HG03159 (cell line): ENCODE measurements around the gene FN3KRP.
A peak's percentile ranks its signal among the peaks of the same experiment; 100 is the strongest.
"Not testable (repeated sequence)": the region's sequence is repeated elsewhere in the genome, so short reads cannot be mapped to it uniquely, and the experiment has no call there.

Source experiments
- ATAC-seq: cut with Tn5 transposase; IDR thresholded peaks from one replicate; pipeline ENCODE4 v1.9.1; 2021; ENCODE audit warnings: mild to moderate bottlenecking, moderate library complexity; ENCODE audit not compliant: unreplicated experiment

Gene FN3KRP

DNA sequence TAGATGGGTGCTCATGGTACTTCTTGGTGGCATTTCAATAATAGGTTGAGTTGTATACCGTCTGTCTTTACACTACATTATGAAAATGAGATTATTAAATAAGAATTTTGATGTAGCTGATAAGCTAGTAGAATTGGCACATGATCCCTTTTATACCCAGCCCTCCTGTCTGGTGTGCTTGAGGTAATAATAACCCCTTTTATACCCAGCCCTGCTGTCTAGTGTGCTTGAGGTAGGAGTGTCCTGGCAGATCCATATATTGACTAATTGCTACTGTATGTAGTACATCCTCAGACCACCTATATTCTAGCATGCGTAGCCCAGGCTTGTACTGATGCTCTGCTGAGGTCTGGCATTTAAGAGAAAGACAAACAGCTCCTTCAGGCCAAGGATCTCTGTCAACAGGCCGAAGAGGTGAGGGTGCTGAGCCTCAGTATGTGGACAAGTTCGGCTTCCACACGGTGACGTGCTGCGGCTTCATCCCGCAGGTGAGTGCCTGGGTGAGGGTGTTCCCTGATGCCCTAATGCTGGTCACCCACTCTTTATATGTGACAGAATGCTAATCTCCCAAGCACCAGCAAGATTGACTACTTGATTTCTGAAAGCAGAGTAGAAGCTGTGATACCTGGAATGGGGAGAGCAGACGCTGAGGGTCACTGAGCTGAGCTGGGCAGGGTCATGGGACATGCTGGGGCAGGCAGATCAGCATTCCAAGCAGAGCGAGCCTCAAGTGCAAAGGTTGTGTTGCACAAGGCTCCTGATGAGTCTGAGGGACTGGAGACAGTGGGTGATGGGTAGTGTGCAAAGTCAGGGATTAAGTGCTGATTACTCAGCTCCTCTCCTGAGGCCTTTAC, 24.6 kb downstream of the FN3KRP start:
- ATAC-seq = no peak

DNA sequence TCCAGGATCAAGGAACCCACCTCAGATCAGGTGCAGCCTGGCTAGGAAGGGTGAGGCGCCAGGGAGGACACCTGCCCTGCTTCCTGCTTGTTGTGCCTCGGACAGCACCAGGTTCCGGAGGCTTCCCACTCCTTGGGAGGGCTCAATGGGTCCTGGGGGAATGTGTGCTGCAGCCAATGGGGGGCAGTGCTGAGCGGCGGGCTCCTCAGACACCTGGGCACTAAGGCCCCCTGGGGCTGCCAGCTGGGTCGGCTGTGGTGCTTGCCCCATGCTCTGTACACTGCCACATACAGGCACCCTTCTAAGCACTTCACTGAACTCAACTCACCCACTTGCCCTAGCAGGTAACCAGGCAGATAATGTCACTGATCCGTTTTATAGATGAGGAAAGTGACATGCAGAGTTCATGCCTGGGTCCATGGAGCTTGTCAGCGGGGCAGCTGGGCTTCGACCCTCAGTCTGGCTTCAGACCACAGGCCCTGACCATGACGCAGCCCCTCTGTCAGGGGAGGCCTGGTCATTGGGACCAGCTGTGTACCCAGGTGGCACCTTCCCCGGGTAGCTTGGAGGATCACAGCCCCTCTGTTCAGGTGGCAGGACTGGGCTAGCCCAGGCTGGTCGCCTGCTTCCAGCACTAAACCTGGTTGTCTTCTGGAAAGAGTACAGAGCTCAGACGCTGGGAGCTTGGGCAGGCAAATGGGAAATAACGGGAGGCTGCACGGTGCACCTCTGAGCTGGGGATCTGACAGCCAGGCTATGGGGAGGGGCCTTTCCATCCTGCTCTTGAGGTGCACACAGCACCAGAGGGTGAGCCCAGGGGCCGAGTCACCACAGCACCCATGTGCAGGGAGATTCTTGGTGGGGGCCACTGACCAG, 27.1 kb downstream of the FN3KRP start:
- ATAC-seq = no peak

DNA sequence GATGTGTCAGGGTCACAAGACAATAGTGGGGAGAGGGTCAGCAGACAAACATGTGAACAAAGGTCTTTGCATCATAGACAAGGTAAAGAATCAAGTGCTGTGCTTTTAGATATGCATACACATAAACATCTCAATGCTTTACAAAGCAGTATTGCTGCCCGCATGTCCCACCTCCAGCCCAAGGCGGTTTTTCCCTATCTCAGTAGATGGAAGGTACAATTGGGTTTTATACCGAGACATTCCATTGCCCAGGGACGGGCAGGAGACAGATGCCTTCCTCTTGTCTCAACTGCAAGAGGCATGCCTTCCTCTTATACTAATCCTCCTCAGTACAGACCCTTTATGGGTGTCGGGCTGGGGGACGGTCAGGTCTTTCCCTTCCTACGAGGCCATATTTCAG, 28.2 kb downstream of the FN3KRP start:
- ATAC-seq = not testable (repeated sequence)

DNA sequence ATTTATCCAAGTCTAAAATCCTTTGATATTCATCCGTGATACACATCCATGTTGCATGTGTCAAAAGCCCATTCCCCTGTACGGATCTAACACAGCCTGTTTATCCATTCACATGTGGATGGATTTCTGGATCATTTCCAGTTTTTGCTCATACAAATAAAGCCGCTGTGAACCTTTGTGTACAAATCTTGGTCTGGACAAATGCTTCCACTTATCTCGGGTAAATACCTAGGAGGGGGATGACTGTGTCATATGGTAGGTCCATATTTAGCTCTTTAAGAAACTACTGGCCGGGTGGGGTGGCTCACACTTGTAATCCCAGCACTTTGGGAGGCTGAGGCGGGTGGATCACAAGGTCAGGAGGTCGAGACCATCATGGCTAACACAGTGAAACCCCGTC, 29.0 kb downstream of the FN3KRP start:
- ATAC-seq = no peak

DNA sequence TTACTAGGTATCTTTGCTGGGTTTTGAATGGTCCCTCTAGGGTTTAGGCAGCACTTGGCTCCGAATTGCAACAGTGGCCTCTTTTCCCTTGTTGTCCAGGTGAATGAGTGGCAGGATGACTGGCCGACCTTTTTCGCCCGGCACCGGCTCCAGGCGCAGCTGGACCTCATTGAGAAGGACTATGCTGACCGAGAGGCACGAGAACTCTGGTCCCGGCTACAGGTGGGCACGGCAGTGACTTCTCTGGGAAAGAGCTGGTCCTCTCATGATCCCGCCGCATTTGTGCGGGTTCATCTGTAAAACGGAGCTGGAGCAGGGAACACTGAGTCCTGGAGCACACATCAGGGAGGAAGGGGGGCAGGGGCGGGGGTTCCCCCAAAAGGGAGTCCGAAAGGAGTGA, 32.2 kb downstream of the FN3KRP start:
- no peak for ATAC-seq

DNA sequence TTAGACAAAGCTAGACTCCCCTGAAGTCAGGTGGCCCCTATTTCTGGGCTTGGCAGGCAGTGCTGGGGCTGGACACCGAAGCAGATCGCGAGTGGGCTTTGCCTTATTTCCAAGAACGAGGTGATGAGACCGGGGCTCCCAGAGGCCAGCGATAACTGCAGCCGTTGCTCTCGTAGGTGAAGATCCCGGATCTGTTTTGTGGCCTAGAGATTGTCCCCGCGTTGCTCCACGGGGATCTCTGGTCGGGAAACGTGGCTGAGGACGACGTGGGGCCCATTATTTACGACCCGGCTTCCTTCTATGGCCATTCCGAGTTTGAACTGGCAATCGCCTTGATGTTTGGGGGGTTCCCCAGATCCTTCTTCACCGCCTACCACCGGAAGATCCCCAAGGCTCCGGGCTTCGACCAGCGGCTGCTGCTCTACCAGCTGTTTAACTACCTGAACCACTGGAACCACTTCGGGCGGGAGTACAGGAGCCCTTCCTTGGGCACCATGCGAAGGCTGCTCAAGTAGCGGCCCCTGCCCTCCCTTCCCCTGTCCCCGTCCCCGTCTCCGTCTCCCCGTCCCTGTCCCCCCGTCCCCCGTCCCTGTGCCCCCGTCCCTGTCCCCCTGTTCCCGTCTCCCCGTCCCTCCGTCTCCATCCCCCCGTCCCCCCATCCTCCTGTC, 33.9 kb downstream of the FN3KRP start:
- ATAC-seq = no peak

DNA sequence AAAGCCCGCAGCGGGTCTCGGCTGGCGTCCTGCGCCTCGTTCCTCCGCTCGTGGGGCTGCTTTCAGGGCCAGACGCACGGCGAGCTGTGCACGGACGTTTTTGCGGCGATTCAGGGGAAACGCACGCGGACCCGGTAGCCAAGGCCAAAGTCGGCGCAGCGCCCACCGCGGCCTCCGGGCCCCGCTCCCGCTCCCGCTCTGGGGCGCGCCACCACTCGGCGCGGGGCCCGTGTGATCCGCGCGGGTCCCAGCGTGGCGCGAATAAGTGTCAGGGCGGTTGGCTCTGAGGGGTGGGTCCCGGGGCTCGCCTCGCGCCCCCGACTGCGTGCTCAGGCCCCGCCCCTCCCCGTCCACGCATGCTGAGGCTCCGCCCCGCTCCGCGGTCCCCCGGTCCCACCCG, 34.7 kb downstream of the FN3KRP start:
- peak; percentile 14 for ATAC-seq

DNA sequence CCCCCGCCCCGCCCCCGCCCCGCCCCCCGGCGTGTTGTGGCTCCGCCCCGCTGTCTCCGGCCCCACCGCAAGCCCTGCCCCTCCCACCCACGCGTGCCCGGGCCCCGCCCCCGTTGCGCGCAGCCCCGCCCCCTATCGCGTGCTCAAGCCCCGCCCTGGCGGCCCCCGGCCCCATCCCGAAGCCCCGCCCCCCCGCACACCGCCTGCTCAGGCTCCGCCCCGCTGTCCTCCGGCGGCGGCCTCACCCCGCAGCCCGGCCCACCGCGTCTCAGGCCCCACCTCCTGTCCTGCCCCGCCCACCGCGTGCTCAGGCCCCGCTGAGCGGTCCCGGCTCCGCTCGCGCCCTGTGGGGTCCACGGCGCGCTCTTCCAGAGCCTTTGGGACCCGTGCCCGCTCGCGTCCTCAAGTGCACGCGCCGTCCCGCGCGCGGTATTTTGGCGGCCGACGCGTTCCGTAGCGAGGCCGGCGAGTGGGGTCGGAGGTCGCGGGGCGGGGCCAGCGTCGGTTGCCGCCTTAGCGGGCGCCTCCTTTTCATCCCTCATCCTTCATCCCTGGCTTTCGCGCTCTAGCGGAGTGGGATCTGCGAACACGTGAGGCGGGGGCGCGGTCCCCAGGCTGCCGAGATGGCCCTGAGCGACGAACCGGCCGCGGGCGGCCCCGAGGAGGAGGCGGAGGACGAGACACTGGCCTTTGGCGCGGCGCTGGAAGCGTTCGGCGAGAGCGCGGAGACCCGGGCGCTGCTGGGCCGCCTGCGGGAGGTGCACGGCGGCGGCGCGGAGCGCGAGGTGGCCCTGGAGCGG, 35.3 kb downstream of the FN3KRP start, which contains the start of gene TBCD:
Gene TBCD, plus strand, starts transcription at position 495 of the 800 bp plus-strand sequence. Its CDS starts 129 bp downstream, at position 624.
- peak; percentile 63 for ATAC-seq

DNA sequence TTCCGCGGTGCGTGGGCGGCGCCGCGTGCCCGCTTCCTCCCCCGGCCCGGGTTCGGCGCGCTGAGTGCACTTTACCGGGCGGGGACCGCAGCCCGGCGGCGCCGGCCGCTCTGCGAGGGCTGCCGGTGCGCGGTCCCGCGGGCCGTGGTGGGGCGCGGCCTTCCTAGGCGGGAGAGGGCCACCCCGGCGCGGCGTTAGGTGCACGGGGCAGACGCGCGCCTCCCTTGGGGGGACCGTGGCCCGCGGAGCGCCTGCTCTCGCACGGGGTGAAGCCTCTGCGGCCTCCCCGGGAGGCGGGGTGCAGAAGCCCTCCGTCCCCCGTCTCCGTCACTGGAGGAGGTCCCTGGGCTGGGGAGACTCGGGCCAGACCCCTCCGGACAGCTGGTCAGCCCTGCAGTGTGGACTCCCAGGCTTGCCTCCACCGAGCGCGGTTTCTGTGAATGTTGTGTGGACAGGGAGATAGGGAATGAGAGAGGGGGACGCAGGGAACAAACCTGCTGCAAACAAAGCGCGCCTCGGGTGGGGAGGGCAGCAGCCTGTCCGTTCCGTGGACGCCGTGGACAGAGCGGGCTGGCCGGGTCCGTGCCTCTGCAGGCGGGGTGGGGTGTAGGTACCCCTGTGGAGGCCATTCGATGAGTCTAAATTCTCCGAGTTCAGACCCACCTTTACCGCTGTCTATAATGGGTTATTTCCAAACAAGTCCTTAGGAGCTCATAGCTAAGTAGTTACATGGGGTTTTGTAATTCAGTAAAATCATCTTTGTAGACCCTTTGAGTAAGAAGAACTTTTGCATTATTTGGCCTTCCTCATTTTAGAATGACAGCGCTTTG, 36.1 kb downstream of the FN3KRP start:
- ATAC-seq = peak; percentile 17

DNA sequence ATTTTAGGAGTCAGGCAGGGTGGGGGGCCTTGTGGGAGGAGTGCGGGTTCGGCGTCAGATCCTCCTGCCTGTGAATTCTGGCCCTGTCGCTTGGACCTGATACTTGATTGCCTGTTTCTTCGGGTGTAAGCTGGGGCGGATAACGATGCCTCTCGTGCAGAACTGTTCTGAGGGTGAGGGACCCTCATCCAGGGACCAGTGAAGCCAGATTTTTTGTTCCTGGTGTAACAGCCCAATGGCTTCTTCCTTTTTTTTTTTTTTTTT, 36.6 kb downstream of the FN3KRP start:
- no peak for ATAC-seq

DNA sequence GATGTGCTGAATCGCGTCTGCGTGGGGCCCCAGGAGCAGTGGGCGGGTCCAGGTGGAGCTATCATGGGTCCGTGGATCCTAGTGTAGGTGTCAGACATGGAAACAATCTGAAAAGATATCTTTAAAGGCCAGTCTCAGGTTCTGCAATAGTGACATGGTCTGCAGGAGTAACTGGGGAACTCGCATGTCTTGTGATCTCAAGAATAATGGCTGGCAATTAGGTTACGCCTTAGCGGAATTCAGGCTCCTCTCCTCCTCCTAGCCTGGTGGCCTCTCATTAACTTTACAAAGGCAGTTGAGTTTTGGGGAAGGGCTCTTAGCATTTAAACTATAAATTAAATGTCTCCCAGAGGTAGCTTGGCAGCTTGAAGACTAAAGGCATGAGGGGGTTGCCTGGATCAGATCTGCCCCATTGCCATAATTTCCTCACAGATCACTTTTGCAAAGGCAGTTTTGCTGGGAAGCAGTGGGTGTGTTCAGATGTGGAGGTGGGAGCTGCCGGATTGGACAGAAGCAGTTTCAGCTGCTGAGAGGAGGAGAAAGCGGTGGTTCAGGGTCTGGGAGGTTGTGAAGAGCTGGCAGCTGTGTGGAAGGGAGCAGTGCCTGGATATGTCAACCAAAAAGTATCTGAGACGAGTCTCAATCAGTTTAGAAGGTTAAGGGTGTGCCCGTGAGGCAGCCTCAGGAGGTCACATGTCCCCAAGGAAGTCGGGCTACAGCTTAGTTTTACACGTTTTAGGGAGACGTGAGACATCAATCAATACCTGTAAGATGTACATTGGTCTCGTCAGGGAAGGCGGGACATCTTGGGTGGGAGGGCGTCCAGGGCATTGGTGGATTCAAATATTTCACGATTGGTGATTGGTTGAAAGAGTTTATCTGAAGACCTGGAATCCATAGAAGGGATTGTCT, 38.0 kb downstream of the FN3KRP start:
- no peak for ATAC-seq

DNA sequence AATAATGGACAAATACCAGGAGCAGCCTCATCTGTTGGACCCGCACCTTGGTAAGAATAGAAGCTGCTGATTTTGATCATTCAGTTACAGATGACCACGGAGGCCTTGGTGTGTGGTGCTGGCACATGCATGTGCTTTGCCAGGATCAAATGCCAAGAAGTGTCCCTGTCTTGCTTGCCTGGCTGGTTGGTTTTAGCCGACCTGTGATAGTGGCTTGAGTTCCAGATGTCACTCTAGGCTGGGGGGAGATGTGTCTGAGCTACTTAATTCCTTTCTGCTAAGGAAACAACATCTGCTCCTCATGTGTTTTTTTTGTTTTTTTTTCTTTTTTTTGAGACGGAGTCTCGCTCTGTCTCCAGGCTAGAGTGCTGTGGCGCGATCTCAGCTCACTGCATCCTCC, 39.7 kb downstream of the FN3KRP start:
- ATAC-seq = no peak

DNA sequence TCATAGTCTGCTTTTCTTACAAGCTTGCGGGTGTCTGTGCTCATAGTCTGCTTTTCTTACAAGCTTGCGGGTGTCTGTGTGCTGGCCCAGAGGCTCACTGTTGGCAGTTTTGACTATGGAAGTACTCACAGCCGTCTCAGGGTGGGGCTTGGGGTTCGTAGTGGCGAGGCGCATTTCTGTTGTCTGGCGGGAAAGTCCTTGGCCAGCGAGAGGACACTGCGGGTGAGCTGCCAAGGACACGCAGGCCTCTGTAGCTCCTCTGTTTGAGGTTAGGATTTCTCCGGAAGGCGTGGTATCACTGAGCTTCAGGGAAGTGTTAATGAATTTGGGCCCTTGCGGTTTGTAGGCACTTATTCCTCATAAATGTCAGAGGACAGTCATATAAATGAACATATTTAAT, 48.9 kb downstream of the FN3KRP start:
- no peak for ATAC-seq

DNA sequence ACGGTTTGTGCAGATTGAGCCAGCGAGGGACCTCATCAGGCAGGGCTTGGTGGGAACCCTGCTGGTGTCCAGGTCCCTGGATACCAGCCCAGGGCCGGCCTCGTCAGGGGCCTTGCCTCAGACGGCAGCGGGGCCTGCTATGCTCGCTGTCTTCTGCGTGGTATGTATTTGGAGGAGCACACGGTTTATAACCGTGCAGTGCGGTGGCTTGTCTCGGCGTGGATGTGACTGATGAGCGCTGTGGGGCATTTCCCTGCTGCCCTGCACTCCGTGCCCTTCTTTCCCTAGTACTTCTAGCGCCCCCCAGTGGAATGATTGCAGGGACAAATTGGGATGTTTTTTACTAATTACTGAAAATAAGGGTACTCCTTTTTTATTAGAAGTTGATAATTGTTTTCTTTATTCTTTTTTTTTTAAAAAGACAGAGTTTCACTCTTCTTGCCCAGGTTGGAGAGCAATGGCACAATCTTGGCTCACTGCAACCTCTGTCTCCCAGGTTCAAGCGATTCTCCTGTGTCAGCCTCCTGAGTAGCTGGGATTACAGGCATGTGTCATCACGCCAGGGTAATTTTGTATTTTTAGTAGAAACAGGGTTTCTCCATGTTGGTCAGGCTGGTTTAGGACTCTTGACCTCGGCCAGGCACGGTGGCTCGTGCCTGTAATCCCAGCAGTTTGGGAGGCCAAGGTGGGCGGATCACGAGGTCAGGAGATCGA, 50.7 kb downstream of the FN3KRP start:
- ATAC-seq = no peak

DNA sequence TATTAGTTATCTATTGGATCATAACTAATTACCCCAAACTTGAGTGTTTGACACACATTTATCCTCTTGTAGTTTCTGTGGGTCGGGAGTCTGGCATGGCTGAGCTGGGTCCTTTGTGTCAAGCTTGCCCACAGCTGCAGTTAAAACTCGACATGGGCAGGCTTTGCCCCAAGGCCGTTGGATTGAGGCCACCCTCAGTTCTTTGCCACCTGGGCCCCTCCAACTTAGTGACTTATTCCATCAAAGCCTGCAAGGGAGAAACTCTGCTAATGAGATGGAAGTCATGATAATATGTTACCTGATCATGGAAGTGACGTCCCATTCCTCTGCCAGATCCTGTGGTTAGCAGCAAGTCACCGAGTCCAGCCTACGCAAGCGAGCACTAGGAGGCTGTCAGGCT, 52.5 kb downstream of the FN3KRP start:
- ATAC-seq = no peak

DNA sequence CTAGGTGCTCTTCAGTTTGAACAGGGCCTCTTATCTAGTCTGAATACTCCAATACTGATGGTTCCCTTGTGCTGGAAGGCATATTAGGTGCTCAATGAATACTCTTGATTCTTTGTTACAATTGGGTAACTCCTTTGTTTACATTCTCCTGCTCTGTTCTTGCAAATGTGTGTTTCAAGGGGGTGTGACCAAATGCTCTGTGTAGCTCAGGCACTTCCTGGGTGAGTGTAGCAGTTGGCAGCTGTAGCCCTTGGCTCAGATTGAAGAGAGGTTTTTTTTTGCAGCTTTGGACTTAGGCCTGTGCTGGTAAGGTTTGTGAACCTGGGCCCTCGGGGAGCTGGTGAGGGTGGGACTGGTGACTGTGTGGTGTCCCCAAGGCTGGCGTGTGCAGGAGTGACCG, 55.5 kb downstream of the FN3KRP start:
- no peak for ATAC-seq

DNA sequence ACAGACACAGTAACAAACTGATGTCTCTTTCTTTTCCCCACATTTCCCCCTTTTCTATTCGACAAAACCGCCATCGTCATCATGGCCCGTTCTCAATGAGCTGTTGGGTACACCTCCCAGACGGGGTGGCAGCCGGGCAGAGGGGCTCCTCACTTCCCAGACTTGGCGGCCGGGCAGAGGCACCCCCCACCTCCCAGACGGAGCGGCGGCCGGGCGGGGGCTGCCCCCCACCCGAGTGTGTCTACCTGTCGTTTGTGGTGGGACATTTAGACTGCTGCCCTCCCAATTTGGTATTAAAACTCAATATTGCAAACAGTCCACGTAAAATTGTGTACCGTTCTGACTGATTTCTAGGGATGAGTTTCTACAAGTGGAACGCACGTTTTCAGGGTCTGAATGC, 58.0 kb downstream of the FN3KRP start:
- not testable (repeated sequence) for ATAC-seq
